DND-41 (cell line): ENCODE data around the gene GPR63.

Experiments
- EZH2 ChIP-seq: IDR thresholded peaks from 3 replicates; pipeline ENCODE4 v1.6.1; 2012; ENCODE audit warnings: borderline replicate concordance, low read depth, mild to moderate bottlenecking, moderate library complexity, low read length, inconsistent platforms; ENCODE audit not compliant: severe bottlenecking
- TF ChIP-seq, protein P1 (sequence below): IDR thresholded peaks from 2 replicates; pipeline ENCODE4 v1.5.1; 2012; ENCODE audit warnings: borderline replicate concordance, low read length, moderate library complexity, mild to moderate bottlenecking; ENCODE audit not compliant: poor library complexity, severe bottlenecking; ENCODE audit errors: extremely low read depth

DNA sequence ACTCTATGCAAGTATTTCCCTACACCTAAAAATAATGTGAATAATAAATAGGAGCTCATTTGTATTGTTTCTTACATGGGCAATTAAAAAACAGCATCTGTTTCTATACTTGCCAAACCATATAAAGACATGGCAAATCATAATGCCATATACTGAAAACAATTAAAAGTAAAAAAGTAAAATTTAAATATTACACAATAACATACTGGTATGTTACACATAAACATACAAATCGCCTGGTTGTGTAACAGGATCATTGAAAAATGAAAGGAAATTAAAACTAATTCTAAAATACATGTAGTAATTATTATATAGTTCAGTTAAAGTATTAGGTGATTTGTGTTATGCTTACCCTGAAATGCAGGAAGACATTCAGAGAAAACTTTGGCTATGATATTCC, 49.2 kb upstream of the GPR63 start:
- TF ChIP-seq, protein P1, sequence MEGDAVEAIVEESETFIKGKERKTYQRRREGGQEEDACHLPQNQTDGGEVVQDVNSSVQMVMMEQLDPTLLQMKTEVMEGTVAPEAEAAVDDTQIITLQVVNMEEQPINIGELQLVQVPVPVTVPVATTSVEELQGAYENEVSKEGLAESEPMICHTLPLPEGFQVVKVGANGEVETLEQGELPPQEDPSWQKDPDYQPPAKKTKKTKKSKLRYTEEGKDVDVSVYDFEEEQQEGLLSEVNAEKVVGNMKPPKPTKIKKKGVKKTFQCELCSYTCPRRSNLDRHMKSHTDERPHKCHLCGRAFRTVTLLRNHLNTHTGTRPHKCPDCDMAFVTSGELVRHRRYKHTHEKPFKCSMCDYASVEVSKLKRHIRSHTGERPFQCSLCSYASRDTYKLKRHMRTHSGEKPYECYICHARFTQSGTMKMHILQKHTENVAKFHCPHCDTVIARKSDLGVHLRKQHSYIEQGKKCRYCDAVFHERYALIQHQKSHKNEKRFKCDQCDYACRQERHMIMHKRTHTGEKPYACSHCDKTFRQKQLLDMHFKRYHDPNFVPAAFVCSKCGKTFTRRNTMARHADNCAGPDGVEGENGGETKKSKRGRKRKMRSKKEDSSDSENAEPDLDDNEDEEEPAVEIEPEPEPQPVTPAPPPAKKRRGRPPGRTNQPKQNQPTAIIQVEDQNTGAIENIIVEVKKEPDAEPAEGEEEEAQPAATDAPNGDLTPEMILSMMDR, result no peak
- TF ChIP-seq EZH2, result no peak
